ENCODE results near the gene EXOC2.

The EXOC2 gene

DNA sequence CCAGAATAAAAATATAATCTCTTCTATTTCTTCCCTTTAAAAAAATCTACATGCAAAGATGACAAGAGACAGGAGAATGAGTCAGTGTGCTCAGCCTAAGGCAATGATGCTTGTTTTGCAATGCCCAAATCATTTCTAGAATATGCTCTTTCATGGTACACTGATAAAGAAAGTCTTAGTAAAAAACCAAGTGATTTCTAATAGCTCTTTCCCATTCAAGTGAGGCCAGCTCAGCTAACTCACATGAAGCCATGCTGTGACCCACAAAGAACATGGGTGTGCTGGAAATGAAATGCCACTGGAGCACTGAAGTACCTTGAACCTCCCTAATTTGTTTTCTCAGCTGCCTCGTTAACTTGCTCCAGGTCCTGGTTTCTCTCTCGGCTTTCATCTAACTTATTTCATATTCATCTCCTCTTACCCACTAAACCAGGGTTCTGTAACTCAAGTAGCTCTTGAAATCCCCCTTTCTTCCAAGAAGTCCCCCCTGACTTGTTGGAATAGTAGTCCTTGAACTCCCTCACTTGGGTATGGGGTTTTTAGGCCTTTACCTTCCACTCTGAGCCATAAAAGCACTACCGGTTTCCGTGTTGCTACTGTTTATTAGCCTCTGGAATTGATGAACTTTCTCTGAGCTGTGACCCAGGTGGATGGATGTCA is 208.7 kb downstream of the EXOC2 start:
- Histone ChIP-seq H4K91ac (ENCODE audit: low read length) (no peak overlapping the region), H3K14ac (ENCODE audit: low read length in 2 of 2) (no peak overlapping the region), H3K4ac (ENCODE audit: low read depth in 1 of 2, low read length in 2 of 2) (no peak overlapping the region), H3K36me3 (ENCODE audit: control insufficient read depth in 1 of 2, insufficient read depth in 2 of 2, low read depth in 1 of 2, low read length in 2 of 2) (peaks cover 21 to 42% of the 10 kb centered on the region in 2 experiments), H3K79me1 (replicated peaks; ENCODE audit: low read length, poor library complexity, severe bottlenecking) (no peaks in the 10 kb centered on the region), H3K9me3 (ENCODE audit: control insufficient read depth, low read length) (no peaks in the 10 kb centered on the region), H2BK5ac (ENCODE audit: low read depth, low read length, poor library complexity, severe bottlenecking) (no peak overlapping the region), H2BK12ac (ENCODE audit: low read length in 2 of 2) (no peak overlapping the region), H2AFZ (ENCODE audit: low read depth, low read length) (no peak overlapping the region), H3K23ac (ENCODE audit: low read length in 2 of 2) (no peak overlapping the region), H3K4me1 (ENCODE audit: control insufficient read depth, insufficient read depth, low read depth, low read length) (no peaks in the 10 kb centered on the region), H2AK5ac (ENCODE audit: low read length, severe bottlenecking) (no peak overlapping the region), H2BK120ac (ENCODE audit: low read depth, low read length) (no peak overlapping the region), H3K27me3 (ENCODE audit: control insufficient read depth in 1 of 2, insufficient read depth in 1 of 2, low read length in 2 of 2) (no peaks in the 10 kb centered on the region), H3K4me2 (ENCODE audit: low read length, poor library complexity, severe bottlenecking) (no peak overlapping the region), H3K18ac (ENCODE audit: low read depth in 1 of 2, low read length in 2 of 2) (no peak overlapping the region), H3K27ac (ENCODE audit: low read length, poor library complexity, severe bottlenecking) (no peak overlapping the region), H3K9ac (ENCODE audit: low read length) (no peak overlapping the region), H3K4me3 (ENCODE audit: insufficient read depth in 1 of 2, low read depth in 1 of 2, low read length in 2 of 2) (no peak overlapping the region), H4K8ac (ENCODE audit: low read length) (no peak overlapping the region), H2BK15ac (ENCODE audit: low read depth, poor library complexity, severe bottlenecking) (no peak overlapping the region)
- no peak for DNase-seq
- WGBS: 99% methylated on average over 4 of the region's 4 CpGs

DNA sequence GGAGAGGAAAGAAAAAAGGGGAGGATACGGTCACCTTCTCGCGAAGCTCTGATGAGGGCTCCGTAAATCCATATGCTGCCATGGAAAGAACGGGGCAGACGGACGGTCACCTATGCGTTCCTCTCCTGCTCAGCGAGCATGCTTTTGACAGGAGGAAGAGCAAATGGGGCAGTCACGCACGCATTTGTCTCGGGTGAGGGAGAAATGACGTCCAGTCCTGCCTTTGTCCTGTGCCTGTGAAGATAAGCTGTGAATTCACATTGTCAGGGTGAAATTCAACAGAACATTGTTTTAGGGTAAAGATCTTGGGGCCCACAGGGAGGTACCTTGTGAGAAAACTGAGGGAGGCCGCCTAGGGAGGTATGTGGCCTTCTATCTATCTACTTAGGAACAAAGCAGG is 217.6 kb downstream of the EXOC2 start:
- Histone ChIP-seq H3K4me2 (ENCODE audit: low read length, poor library complexity, severe bottlenecking) (no peak overlapping the region), H4K91ac (ENCODE audit: low read length) (no peak overlapping the region)
- no peak for DNase-seq

DNA sequence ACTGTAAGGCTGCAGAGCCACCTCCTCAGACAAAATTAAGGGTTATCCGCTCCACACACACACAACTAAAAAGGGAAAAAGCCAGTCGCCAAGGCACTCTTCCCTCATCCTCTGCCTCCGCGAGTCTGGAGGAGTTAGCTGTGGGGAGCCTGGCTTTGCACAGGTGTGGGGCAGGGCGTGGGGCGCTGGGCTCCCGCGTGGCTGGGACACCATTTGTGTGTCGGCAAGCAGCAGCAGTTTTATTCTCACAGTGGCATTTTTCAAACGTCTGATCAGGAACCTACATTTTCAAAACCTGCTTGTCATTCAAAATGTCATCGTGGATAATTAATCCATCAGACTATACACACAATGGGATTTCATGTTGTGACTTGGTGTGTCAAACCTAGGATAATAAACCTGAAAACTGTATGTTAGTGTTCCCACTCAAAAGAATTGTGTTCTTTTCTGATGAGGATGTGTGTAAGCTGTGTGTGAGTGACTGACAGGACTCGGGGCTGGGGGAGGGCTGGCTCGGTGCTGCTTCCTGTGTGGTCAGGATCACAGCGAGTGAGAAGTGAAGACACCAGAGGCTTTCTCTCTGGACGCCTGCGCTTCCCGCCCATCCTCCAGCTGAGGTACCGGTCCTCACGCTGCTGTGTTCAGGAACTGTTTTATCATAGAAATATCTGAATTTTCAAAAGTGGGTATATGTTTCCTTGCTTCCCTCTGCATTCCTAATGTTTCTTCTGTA is 218.3 kb downstream of the EXOC2 start:
- H2BK12ac ChIP-seq (ENCODE audit: low read length in 2 of 2): no peak overlapping the region
- no peak for DNase-seq
- no peak overlapping the region for H2BK5ac ChIP-seq (ENCODE audit: low read depth, low read length, poor library complexity, severe bottlenecking)
- H2AK5ac ChIP-seq (ENCODE audit: low read length, severe bottlenecking): no peak overlapping the region
- H3K18ac ChIP-seq (ENCODE audit: low read depth in 1 of 2, low read length in 2 of 2): no peak overlapping the region
- peaks cover 0 to 7% of the 10 kb centered on the region in 2 experiments for H3K27me3 ChIP-seq (ENCODE audit: control insufficient read depth in 1 of 2, insufficient read depth in 1 of 2, low read length in 2 of 2)
- no peak overlapping the region for H3K4ac ChIP-seq (ENCODE audit: low read depth in 1 of 2, low read length in 2 of 2)
- no peak overlapping the region for H4K8ac ChIP-seq (ENCODE audit: low read length)
- H3K36me3 ChIP-seq (ENCODE audit: control insufficient read depth in 1 of 2, insufficient read depth in 2 of 2, low read depth in 1 of 2, low read length in 2 of 2): no peaks in the 10 kb centered on the region
- H3K14ac ChIP-seq (ENCODE audit: low read length in 2 of 2): no peak overlapping the region
- no peak overlapping the region for H3K9ac ChIP-seq (ENCODE audit: low read length)
- H3K4me2 ChIP-seq (ENCODE audit: low read length, poor library complexity, severe bottlenecking): no peak overlapping the region
- no peaks in the 10 kb centered on the region for H3K9me3 ChIP-seq (ENCODE audit: control insufficient read depth, low read length)
- H3K23ac ChIP-seq (ENCODE audit: low read length in 2 of 2): no peak overlapping the region
- H4K91ac ChIP-seq (ENCODE audit: low read length): no peak overlapping the region
- whole genome bisulfite sequencing: 82% methylated on average over 16 of the region's 19 CpGs
- no peaks in the 10 kb centered on the region for H3K4me1 ChIP-seq (ENCODE audit: control insufficient read depth, insufficient read depth, low read depth, low read length)
- no peak overlapping the region for H2BK15ac ChIP-seq (ENCODE audit: low read depth, poor library complexity, severe bottlenecking)
- H2BK120ac ChIP-seq (ENCODE audit: low read depth, low read length): no peak overlapping the region
- H3K79me1 ChIP-seq (replicated peaks; ENCODE audit: low read length, poor library complexity, severe bottlenecking): no peaks in the 10 kb centered on the region
- no peak overlapping the region for H3K27ac ChIP-seq (ENCODE audit: low read length, poor library complexity, severe bottlenecking)
- no peak overlapping the region for H3K4me3 ChIP-seq (ENCODE audit: insufficient read depth in 1 of 2, low read depth in 1 of 2, low read length in 2 of 2)
- H2AFZ ChIP-seq (ENCODE audit: low read depth, low read length): no peak overlapping the region

More for the DNA sequence above, 217.6 kb downstream of the EXOC2 start:
- H3K27ac ChIP-seq (ENCODE audit: low read length, poor library complexity, severe bottlenecking): no peak overlapping the region
- H2AFZ ChIP-seq (ENCODE audit: low read depth, low read length): no peak overlapping the region
- H3K36me3 ChIP-seq (ENCODE audit: control insufficient read depth in 1 of 2, insufficient read depth in 2 of 2, low read depth in 1 of 2, low read length in 2 of 2): no peaks in the 10 kb centered on the region
- peaks cover 0 to 1% of the 10 kb centered on the region in 2 experiments for H3K27me3 ChIP-seq (ENCODE audit: control insufficient read depth in 1 of 2, insufficient read depth in 1 of 2, low read length in 2 of 2)
- H3K4ac ChIP-seq (ENCODE audit: low read depth in 1 of 2, low read length in 2 of 2): no peak overlapping the region
- H2BK5ac ChIP-seq (ENCODE audit: low read depth, low read length, poor library complexity, severe bottlenecking): no peak overlapping the region
- no peak overlapping the region for H3K14ac ChIP-seq (ENCODE audit: low read length in 2 of 2)
- H4K8ac ChIP-seq (ENCODE audit: low read length): no peak overlapping the region
- H2AK5ac ChIP-seq (ENCODE audit: low read length, severe bottlenecking): no peak overlapping the region
- H3K23ac ChIP-seq (ENCODE audit: low read length in 2 of 2): no peak overlapping the region
- 87% methylated on average over 14 of the region's 14 CpGs for WGBS
- no peak overlapping the region for H2BK120ac ChIP-seq (ENCODE audit: low read depth, low read length)
- no peaks in the 10 kb centered on the region for H3K79me1 ChIP-seq (replicated peaks; ENCODE audit: low read length, poor library complexity, severe bottlenecking)
- H2BK12ac ChIP-seq (ENCODE audit: low read length in 2 of 2): no peak overlapping the region
- H3K9me3 ChIP-seq (ENCODE audit: control insufficient read depth, low read length): no peaks in the 10 kb centered on the region
- H3K4me1 ChIP-seq (ENCODE audit: control insufficient read depth, insufficient read depth, low read depth, low read length): no peaks in the 10 kb centered on the region
- H3K9ac ChIP-seq (ENCODE audit: low read length): no peak overlapping the region
- no peak overlapping the region for H3K18ac ChIP-seq (ENCODE audit: low read depth in 1 of 2, low read length in 2 of 2)
- H2BK15ac ChIP-seq (ENCODE audit: low read depth, poor library complexity, severe bottlenecking): no peak overlapping the region
- H3K4me3 ChIP-seq (ENCODE audit: insufficient read depth in 1 of 2, low read depth in 1 of 2, low read length in 2 of 2): no peak overlapping the region

DNA sequence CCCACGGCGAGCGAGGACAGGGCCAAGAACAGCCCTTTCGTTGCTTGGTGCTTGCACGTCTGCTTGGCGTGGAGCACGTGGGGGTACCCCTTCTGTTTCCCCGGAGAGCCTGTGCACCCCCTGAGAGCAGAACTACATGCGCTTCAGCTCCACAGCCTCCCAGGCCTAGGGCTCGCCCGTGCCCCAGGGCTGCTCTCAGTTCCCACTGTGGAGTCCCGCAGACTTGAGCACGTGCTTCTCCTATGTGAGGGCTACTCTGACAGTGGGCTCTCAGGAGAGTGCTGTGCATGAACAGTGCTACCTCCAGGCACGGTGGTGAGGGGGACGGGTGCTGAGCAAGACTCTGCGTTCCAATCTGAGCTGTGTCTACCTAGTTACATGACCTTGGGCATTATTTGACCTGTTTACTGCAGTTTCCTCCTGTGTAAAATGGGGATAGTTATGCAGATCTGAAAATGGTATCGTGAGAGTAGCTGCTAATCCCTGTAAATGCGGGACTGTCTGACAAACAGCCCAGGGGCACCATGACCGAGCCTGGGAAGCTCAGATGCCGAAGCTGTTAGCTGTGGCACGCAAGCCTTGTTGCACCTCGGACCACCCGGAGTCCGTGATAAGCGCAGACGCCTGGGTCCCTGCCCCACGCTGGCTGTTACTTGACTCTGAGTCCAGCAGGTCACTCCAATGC is 219.0 kb downstream of the EXOC2 start:
- Histone ChIP-seq H3K9ac (ENCODE audit: low read length) (no peak overlapping the region), H3K4me1 (ENCODE audit: control insufficient read depth, insufficient read depth, low read depth, low read length) (no peaks in the 10 kb centered on the region), H4K91ac (ENCODE audit: low read length) (no peak overlapping the region), H3K4ac (ENCODE audit: low read depth in 1 of 2, low read length in 2 of 2) (no peak overlapping the region), H2BK12ac (ENCODE audit: low read length in 2 of 2) (no peak overlapping the region), H3K4me2 (ENCODE audit: low read length, poor library complexity, severe bottlenecking) (no peak overlapping the region), H3K18ac (ENCODE audit: low read depth in 1 of 2, low read length in 2 of 2) (no peak overlapping the region), H2BK15ac (ENCODE audit: low read depth, poor library complexity, severe bottlenecking) (no peak overlapping the region), H2BK5ac (ENCODE audit: low read depth, low read length, poor library complexity, severe bottlenecking) (no peak overlapping the region), H2AFZ (ENCODE audit: low read depth, low read length) (no peak overlapping the region), H3K4me3 (ENCODE audit: insufficient read depth in 1 of 2, low read depth in 1 of 2, low read length in 2 of 2) (no peak overlapping the region), H2AK5ac (ENCODE audit: low read length, severe bottlenecking) (no peak overlapping the region), H4K8ac (ENCODE audit: low read length) (no peak overlapping the region), H3K9me3 (ENCODE audit: control insufficient read depth, low read length) (no peaks in the 10 kb centered on the region), H2BK120ac (ENCODE audit: low read depth, low read length) (no peak overlapping the region), H3K27ac (ENCODE audit: low read length, poor library complexity, severe bottlenecking) (no peak overlapping the region), H3K79me1 (replicated peaks; ENCODE audit: low read length, poor library complexity, severe bottlenecking) (no peaks in the 10 kb centered on the region), H3K27me3 (ENCODE audit: control insufficient read depth in 1 of 2, insufficient read depth in 1 of 2, low read length in 2 of 2) (peaks cover 0 to 8% of the 10 kb centered on the region in 2 experiments), H3K14ac (ENCODE audit: low read length in 2 of 2) (no peak overlapping the region), H3K23ac (ENCODE audit: low read length in 2 of 2) (no peak overlapping the region), H3K36me3 (ENCODE audit: control insufficient read depth in 1 of 2, insufficient read depth in 2 of 2, low read depth in 1 of 2, low read length in 2 of 2) (no peaks in the 10 kb centered on the region)
- DNase-seq: no peak
- WGBS: 89% methylated on average over 27 of the region's 27 CpGs

Measured in mesenchymal stem cell (in vitro differentiated cells and primary cell).